Esophagus squamous epithelium (tissue), 5 donors: ENCODE measurements around the gene ASH1L. TPM values are rescaled to one million over a fixed set of nuclear protein-coding genes. Genes with fewer than 3 reads are reported as not detected.
A peak's percentile ranks its signal among the peaks of the same experiment; 100 is the strongest.
"Not testable (repeated sequence)": the region's sequence is repeated elsewhere in the genome, so short reads cannot be mapped to it uniquely, and the experiment has no call there.

Experiments
- DNase-seq: peaks from one replicate; lab custom pipeline; 2025; lab: John Stamatoyannopoulos, UW
- H3K27ac ChIP-seq, 4 donors: fragments of 200-600 bp; sonication (generic); one replicate each; pipeline ENCODE4 v1.5.1; 2016 to 2019; ENCODE audit warnings: mild to moderate bottlenecking in 1 of 4
- H3K27me3 ChIP-seq, 4 donors: fragments of 200-600 bp; sonication (generic); 1 replicate in 3 of 4; 2 replicates in 1 of 4; pipeline versions ENCODE4 v1.5.1 to v1.6.0; 2017 to 2021; ENCODE audit warnings: antibody characterized with exemption in 1 of 4
- H3K36me3 ChIP-seq, 3 donors: fragments of 200-600 bp; sonication (generic); one replicate each; pipeline ENCODE4 v1.5.1; 2016 to 2019
- H3K4me1 ChIP-seq, 3 donors: fragments of 200-600 bp; sonication (generic); one replicate each; pipeline ENCODE4 v1.5.1; 2017 to 2019
- H3K4me3 ChIP-seq, 4 donors: fragments of 200-600 bp; sonication (generic); 1 replicate in 3 of 4; 2 replicates in 1 of 4; pipeline ENCODE4 v1.5.1; 2016 to 2019; ENCODE audit warnings: mild to moderate bottlenecking in 2 of 4, moderate library complexity in 1 of 4
- H3K9me3 ChIP-seq, 3 donors: fragments of 200-600 bp; sonication (generic); one replicate each; pipeline ENCODE4 v1.5.1; 2016 to 2019
- POLR2A ChIP-seq, 4 donors: fragments of 450-650 bp; IDR thresholded peaks; one replicate each; pipeline ENCODE4 v1.6.1; 2017; ENCODE audit warnings: antibody characterized with exemption in 4 of 4, mild to moderate bottlenecking in 4 of 4, moderate library complexity in 3 of 4
- WGBS, 2 donors: methylation state at CpG; one replicate each; pipeline ENCODE4 v1.1.5; 2018; 5-methylcytosine and 5-hydroxymethylcytosine counted together
- intact Hi-C: fragments of 100-400 bp; cut with DNase I; formaldehyde crosslinking; loops from one replicate; pipeline ENCODE4 v1.15.0; 2022
- total RNA-seq, 4 donors: library from RNA; depleted of rRNA; stranded (reverse); fragments of >200 nt; gene quantifications; one replicate each; pipeline ENCODE4 v1.1.0, GENCODE V29; 2016
- TF ChIP-seq, protein P1 (sequence below), 6 experiments: fragments of 450-650 bp in 4 of 6; fragments of 200-600 bp in 2 of 6; sonication (generic) in 2 of 6; IDR thresholded peaks; one replicate each; pipeline ENCODE4 v1.5.1; 2016 to 2019; ENCODE audit warnings: antibody characterized with exemption in 6 of 6, mild to moderate bottlenecking in 4 of 6, moderate library complexity in 4 of 6
- donor health status: DM: yes; HTN: yes; CAD: no.

ASH1L gene
- total RNA-seq, 4 donors from 2014 or later = 27.6 to 57.4 (median 31.2) TPM

DNA sequence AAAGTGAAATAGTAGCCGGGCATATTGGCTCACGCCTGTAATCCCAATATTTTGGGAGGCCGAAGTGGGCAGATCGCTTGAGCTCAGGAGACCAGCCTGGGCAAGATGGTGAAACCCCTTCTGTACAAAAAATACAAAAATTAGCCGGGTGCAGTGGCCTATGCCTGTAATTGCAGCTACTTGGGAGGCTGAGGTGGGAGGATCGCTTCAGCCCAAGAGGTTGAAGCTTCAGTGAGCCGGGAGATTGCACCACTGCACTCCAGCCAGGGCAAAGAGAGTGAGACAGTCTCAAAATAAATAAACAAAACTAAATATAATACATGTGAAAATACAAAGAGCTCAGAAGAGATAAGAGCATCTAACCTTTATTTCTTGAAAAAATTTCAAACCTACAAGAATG lies 45.1 kb upstream of the ASH1L start:
- DNase-seq = no peak
- WGBS, 2 donors = 72 to 73% methylated on average over 7 of the region's 7 CpGs
- TF ChIP-seq POLR2A (IDR thresholded peaks at IDR 0.05) = no peak
- TF ChIP-seq, protein P1, sequence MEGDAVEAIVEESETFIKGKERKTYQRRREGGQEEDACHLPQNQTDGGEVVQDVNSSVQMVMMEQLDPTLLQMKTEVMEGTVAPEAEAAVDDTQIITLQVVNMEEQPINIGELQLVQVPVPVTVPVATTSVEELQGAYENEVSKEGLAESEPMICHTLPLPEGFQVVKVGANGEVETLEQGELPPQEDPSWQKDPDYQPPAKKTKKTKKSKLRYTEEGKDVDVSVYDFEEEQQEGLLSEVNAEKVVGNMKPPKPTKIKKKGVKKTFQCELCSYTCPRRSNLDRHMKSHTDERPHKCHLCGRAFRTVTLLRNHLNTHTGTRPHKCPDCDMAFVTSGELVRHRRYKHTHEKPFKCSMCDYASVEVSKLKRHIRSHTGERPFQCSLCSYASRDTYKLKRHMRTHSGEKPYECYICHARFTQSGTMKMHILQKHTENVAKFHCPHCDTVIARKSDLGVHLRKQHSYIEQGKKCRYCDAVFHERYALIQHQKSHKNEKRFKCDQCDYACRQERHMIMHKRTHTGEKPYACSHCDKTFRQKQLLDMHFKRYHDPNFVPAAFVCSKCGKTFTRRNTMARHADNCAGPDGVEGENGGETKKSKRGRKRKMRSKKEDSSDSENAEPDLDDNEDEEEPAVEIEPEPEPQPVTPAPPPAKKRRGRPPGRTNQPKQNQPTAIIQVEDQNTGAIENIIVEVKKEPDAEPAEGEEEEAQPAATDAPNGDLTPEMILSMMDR (IDR thresholded peaks at IDR 0.05) = no peak
- Histone ChIP-seq H3K27me3 (no peaks in the 10 kb centered on the region), H3K4me3 (no peak overlapping the region), H3K9me3 (no peaks in the 10 kb centered on the region), H3K4me1 (peaks cover 0 to 4% (median 3%) of the 10 kb centered on the region in 3 donors), H3K36me3 (peaks cover 0 to 8% (median 6%) of the 10 kb centered on the region in 3 donors), H3K27ac (no peak overlapping the region)
- intact Hi-C loops = no loop called here

DNA sequence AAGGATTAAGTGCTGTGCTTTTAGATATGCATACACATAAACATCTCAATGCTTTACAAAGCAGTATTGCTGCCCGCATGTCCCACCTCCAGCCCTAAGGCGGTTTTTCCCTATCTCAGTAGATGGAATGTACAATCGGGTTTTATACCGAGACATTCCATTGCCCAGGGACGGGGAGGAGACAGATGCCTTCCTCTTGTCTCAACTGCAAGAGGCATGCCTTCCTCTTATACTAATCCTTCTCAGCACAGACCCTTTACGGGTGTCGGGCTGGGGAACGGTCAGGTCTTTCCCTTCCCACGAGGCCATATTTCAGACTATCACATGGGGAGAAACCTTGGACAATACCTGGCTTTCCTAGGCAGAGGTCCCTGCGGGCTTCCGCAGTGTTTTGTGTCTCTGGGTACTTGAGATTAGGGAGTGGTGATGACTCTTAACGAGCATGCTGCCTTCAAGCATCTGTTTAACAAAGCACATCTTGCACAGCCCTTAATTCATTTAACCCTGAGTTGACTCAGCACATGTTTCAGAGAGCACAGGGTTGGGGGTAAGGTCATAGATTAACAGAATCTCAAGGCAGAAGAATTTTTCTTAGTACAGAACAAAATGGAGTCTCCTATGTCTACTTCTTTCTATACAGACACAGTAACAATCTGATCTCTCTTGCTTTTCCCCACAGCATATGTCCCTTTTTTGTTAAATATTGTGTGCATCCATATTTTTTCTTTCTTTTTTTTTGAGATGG lies 37.4 kb upstream of the ASH1L start:
- H3K4me1 ChIP-seq = peaks cover 4 to 20% (median 5%) of the 10 kb centered on the region in 3 donors
- H3K9me3 ChIP-seq, intact Hi-C loops, DNase-seq, H3K4me3 ChIP-seq, H3K27me3 ChIP-seq, H3K27ac ChIP-seq, H3K36me3 ChIP-seq: not testable (repeated sequence)
- 13 to 29% methylated on average over 8 of the region's 12 CpGs for WGBS, 2 donors

DNA sequence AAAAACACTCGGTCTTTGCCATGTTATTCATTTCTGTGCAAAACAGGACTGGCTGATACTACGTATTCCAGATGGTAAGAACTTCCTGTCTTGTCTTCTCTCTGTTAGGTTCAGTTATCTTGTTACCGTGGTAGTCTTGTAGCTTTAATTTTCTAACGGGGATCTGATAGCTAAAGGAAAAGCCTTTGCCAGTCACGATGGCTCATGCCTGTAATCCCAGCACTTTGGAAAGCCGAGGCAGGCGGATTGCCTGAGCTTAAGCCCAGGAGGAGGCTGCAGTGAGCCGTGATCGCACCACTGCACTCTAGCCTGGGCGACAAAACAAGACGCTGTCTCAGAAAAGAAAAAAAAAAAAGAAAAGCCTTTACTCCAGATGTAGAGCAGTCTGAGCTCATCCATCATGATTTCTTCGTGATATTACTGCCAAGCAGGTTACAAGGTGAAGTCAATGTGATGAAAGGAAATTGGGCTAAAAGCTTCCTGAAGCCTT lies 36.3 kb upstream of the ASH1L start:
- no peak for DNase-seq
- H3K4me3 ChIP-seq = peak overlapping the region in 1 of 4 donors; percentile 39
- H3K4me1 ChIP-seq = peaks cover 4 to 20% (median 5%) of the 10 kb centered on the region in 3 donors
- TF ChIP-seq, protein P1 (IDR thresholded peaks at IDR 0.05) = no peak
- no peak for TF ChIP-seq POLR2A (IDR thresholded peaks at IDR 0.05)
- peaks cover 0 to 5% (median 0%) of the 10 kb centered on the region in 4 donors for H3K27me3 ChIP-seq
- H3K9me3 ChIP-seq = no peaks in the 10 kb centered on the region
- 12 to 27% methylated on average over 10 to 11 of the region's 12 CpGs for WGBS, 2 donors
- H3K36me3 ChIP-seq = no peaks in the 10 kb centered on the region
- intact Hi-C loops = no loop called here
- no peak overlapping the region for H3K27ac ChIP-seq

DNA sequence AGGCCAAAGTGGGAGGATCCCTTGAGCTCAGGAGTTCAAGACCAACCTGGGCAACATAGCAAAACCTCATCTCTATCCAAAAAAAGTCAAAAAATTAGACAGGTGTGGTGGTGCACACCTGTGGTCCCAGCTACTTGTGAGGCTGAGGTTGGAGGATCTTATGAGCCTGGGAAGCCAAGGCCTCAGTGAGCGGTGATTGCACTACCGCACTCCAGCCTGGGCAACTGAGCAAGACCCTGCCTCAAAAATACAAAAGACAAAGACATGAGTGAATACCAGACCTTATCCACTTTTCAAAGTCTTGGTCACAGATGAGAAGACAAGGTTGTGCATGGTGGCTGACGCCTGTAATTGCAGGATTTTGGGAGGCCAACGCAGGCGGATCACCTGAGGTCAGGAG lies 34.3 kb upstream of the ASH1L start:
- no peak overlapping the region for H3K27ac ChIP-seq
- intact Hi-C loops = no loop called here
- H3K4me3 ChIP-seq = no peak overlapping the region
- no peaks in the 10 kb centered on the region for H3K36me3 ChIP-seq
- TF ChIP-seq, protein P1 (IDR thresholded peaks at IDR 0.05) = no peak
- TF ChIP-seq POLR2A (IDR thresholded peaks at IDR 0.05) = no peak
- WGBS, 2 donors = 96 to 97% methylated on average over 5 of the region's 5 CpGs
- DNase-seq = no peak
- H3K4me1 ChIP-seq = peaks cover 4 to 20% (median 5%) of the 10 kb centered on the region in 3 donors
- H3K9me3 ChIP-seq = no peaks in the 10 kb centered on the region
- H3K27me3 ChIP-seq = peaks cover 0 to 5% (median 0%) of the 10 kb centered on the region in 4 donors

DNA sequence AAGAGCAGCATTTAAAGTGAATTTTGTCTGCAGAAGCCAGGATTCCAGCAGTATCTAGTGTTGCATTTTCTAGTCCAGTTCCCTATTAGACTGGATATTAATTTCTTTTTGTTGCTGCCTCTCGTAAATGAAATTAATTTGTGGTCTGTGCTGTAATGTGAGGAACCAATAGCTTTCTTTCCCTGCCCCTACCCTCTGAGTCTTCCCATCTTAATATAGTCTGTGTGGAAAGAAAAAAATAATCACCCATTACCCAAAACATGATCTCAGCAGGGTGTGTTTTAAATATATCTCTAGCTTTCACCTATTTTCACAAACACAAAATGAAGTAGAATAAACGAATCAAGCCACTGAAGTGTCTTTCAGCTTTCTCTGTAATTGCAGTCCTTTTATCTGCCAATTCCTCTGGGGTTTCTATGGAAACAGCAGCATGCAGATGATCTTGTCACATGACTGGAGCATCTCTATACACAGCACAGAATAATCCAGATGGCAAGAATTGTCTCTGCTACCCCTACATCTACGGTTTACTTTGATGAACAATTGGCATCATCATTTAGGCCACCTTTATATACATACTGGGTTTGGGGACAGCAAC lies 33.4 kb upstream of the ASH1L start:
- H3K27ac ChIP-seq, H3K27me3 ChIP-seq, intact Hi-C loops, H3K9me3 ChIP-seq, H3K4me3 ChIP-seq, H3K36me3 ChIP-seq, DNase-seq: not testable (repeated sequence)
- WGBS, 2 donors = 66 to 81% methylated on average over 3 of the region's 3 CpGs
- peaks cover 4 to 20% (median 5%) of the 10 kb centered on the region in 3 donors for H3K4me1 ChIP-seq

DNA sequence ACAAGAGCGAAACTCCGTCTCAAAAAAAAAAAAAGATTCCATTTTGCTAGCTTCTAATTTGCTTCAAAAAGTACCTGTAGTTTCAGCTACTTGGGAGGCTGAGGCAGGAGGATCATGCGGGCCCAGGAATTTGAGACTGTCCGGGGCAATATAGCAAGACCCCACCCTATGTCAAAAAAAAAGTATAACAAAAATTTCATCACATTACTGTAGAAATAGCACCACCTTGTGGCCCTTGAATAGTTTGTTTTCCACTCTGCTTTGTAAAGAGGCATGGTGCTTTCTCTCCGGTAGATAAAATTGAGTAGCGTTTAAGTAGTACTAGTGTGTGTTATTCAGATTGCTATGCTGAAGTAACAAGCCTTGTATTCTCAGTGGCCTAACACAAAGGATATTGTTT lies 29.2 kb upstream of the ASH1L start:
- Histone ChIP-seq H3K27me3 (no peaks in the 10 kb centered on the region), H3K4me3 (no peak overlapping the region), H3K27ac (no peak overlapping the region), H3K9me3 (no peaks in the 10 kb centered on the region), H3K4me1 (peaks cover 0 to 12% (median 0%) of the 10 kb centered on the region in 3 donors), H3K36me3 (no peaks in the 10 kb centered on the region)
- 37 to 38% methylated on average over 6 of the region's 6 CpGs for WGBS, 2 donors
- intact Hi-C loops = no loop called here
- no peak for TF ChIP-seq POLR2A (IDR thresholded peaks at IDR 0.05)
- TF ChIP-seq, protein P1 (IDR thresholded peaks at IDR 0.05) = peak in 5 of 6 experiments; percentile 39 to 61 (median 54)
- no peak for DNase-seq

DNA sequence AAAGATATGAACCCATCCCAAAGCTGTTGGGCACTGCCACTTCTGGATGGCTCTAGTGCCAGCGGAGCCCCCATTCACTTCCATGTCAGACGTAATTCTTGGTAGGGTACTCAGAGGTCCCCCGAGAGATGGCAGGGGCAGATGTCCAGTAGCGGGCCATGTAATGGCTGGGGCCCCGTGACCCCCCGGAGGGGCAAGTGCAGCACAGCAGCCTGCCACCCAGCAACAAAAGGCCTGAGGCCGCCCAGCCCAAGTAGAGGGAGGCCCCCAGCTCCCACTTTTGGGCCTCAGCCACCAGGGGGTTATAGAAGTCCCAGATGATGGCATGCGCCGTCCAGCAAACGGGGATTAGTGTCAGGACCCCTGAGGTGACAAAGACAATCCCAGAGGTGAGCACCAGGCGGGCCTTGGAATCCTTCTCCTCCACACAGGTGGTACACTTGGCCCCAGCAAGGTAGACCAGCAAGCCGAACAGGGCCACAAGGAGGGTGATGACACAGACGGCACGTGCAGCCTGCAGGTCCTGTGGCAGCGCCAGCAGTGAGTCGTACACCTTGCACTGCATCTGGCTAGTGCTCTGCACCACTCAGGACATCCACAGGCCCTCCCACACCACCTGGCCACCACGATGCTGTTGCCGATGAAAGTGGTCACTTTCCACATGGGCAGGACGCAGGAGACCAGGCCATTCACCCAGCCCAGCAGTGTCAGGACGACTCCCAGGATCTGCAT lies 28.1 kb upstream of the ASH1L start:
- H3K27ac ChIP-seq, H3K27me3 ChIP-seq, DNase-seq, H3K36me3 ChIP-seq, intact Hi-C loops, H3K9me3 ChIP-seq, H3K4me3 ChIP-seq: not testable (repeated sequence)
- peaks cover 0 to 12% (median 0%) of the 10 kb centered on the region in 3 donors for H3K4me1 ChIP-seq
- WGBS, 2 donors = 80 to 86% methylated on average over 6 to 16 of the region's 20 CpGs

DNA sequence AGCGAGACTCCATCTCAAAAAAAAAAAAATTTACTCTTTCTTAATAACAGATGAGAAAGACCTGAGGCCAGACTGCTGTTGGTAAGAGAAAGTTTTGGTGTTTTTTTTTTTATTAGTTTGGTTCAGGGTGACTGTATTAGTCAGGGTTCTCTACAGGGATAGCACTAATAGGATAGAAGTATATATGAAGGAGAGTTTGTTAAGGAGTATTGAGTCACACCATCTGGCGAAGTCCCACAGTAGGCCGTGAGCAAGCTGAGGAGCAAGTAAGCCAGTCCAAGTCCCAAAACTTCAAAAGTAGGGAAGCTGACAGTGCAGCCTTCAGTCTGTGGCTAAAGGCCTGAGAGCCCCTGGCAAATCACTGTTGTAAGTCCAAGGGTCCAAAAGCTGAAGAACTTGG lies 26.7 kb upstream of the ASH1L start:
- Histone ChIP-seq H3K27ac (peak overlapping the region in 1 of 4 donors; percentile 25), H3K4me1 (peaks cover 0 to 12% (median 0%) of the 10 kb centered on the region in 3 donors)
- H3K27me3 ChIP-seq, H3K4me3 ChIP-seq, H3K36me3 ChIP-seq, H3K9me3 ChIP-seq, intact Hi-C loops, DNase-seq: not testable (repeated sequence)
- WGBS, 2 donors = 100% methylated on average over 1 of the region's 3 CpGs
